ENCODE measurements around the gene PHF10.
"Not testable (repeated sequence)": the region's sequence is repeated elsewhere in the genome, so short reads cannot be mapped to it uniquely, and the experiment has no call there.

Gene PHF10

DNA sequence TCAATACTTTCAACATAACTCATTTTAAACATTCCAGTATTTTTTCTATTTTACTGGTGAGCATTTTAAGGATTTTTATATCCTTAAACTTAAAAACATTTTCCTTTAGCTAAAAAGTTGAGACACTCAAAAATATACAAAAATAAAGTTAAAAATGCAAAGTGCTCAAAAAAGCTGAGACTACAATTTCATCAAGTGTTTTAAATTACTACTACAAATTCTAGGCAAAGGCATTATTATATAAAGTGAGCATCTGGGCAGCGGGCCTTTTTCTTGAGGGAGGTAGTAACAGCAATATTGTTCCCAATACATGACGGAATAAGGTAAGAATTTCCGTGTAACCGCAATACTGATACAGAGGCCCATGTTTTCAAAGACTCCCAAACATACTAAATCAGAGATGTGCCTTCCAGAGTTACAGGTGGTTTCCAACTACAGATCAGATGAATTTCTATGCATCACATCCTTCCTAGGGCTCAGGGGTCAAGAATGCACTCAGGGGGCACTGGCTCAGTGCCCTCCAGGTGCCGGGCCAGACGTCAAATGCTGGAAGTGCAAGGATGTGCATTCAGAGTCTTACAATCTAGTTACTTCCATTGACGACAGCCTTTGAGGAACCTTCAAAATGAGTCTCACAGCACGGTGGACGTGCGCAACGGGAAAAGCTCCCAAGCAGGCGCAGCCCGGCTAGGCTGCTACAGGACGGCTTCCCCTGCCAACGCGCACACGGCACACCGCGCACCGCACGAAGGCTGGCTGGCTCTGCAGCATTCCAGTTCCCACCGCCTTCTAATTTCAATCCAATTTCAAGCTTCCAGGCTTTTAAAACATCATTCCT is 1.7 kb downstream of the PHF10 start:
- no peak for DNase-seq

GRCh38 chr6:169720207-169720855 is 4.0 kb downstream of the PHF10 start:
- DNase-seq: no peak

DNA sequence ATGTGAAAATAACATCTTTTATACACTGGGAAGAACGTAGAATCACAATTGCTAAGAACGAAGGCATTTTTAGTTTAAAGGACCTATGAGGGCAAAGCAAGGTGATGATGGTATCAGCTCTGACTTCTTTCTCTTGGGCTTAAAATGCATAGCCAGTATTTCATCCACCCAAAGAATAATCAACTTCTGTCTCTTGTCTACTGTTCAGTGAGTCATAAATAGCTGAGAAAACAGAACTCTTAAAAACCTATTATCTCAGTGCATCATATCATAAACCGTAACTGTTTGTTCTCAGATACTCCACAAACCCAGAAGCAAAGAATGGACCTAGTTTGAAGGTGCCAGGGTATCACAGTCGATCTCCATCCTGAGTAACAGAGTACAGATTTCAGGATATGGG is 5.2 kb downstream of the PHF10 start:
- DNase-seq: no peak

- DNase-seq: no peak
Observed at GRCh38 chr6:169714595-169714994, 9.7 kb downstream of the PHF10 start.

DNA sequence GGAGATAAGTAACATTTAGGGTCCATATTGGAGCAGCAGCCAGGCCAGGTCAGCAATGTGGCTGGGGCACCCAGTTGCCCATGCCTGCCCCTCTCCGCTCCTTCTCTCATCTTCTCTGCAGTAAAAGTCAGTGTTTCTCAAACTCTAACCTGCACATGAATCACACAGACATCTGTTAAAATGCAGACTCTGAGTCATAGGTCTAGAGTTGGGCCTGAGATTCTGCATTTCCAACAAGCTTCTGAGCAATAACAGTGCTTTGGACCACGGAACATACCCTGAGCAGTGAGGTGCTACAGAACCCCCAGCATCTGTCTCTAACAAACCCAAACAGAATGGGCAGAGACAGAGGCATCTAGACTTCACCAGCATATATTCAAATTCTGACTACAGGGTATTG is 10.1 kb downstream of the PHF10 start:
- no peak for DNase-seq

- no peak for DNase-seq
Observed at GRCh38 chr6:169710009-169710408, 14.3 kb downstream of the PHF10 start.

DNA sequence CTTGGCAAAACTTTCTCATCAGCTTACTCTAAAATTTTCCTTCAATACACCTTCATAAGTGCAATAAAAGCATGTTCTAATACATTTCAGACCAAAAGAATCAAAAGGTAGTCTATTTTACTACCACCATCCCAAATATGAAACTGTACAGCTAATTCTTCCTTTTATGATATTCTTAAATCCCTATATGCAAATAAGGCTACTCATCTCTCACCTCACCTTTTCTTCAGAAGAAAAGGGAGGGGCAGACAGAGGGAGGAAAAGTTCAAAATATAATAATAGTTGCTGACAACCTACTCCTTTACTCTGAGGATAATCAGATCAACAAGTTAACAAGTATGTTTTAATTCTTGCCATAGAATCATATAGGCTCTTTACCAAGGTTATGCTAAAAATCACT is 15.0 kb downstream of the PHF10 start:
- DNase-seq: no peak

GRCh38 chr6:169707772-169708171 is 16.5 kb downstream of the PHF10 start:
- no peak for DNase-seq

- no peak for DNase-seq
Observed at GRCh38 chr6:169702840-169703246, 21.5 kb downstream of the PHF10 start.

GRCh38 chr6:169701954-169702839 is 22.1 kb downstream of the PHF10 start, which contains the start of the genes C6orf120 and WDR27:
Gene C6orf120, plus strand, starts transcription at chr6:169702126. Its CDS starts 334 bp downstream, at chr6:169702460.
Gene WDR27, minus strand, starts transcription at chr6:169702029. Its CDS starts 13,024 bp downstream, at chr6:169689005.
- DNase-seq: peak; percentile 67 to 94

- no peak for DNase-seq
Observed at GRCh38 chr6:169701311-169701953, 22.9 kb downstream of the PHF10 start.

DNA sequence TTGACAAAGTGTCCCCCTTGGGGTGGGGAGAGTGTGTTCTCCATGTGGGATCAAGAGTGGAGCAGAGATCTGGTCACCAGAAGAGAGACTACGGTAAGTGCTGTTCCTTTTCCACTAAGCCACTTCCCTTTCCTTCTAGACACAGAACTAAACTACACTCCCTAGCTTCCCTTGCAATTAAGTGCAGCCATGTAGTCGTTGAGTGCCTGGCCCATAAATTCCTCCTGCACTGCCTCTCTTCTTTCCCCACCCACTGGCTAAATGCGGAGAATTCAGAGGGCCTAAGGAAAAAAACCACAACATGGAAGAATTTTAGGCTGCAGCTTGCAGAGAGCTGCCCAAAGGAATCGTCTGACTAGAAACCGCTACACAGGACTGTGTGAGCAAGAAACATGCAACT is 24.0 kb downstream of the PHF10 start:
- no peak for DNase-seq

DNA sequence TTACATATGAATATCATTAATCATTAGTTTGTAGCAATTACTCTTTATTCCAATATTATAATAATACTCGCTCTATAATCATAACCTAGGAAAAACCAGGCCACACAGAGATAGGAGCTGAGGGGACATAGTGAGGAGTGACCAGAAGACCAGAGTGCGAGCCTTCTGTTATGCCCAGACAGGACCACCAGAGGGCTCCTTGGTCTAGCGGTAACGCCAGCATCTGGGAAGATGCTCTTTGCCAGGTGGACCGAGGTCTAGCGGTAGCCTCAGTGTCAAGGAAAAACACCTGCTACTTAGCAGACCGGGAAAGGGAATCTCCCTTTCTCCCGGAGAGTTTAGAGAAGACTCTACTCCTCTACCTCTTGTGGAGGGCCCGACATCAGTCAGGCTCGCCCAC is 27.2 kb downstream of the PHF10 start:
- DNase-seq: not testable (repeated sequence)

DNA sequence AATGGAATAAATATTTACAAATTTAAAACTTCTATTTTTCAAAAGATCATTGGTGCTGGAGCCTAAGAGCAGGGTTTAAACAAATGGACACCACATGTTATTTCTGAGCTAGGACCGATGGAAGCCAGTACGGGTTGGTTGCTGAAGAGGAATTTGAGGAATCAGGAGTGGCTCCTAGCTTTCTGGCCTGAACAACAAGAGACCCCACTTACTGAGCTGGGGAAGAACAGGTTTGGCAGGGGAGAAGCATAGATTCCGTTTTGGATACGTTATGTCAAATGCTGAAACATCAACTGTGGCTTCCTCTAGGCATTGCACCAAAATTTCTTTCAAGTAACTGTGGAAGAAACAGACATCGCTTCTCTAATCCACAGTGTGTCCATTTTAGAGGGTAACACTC is 29.2 kb downstream of the PHF10 start:
- no peak for DNase-seq

DNA sequence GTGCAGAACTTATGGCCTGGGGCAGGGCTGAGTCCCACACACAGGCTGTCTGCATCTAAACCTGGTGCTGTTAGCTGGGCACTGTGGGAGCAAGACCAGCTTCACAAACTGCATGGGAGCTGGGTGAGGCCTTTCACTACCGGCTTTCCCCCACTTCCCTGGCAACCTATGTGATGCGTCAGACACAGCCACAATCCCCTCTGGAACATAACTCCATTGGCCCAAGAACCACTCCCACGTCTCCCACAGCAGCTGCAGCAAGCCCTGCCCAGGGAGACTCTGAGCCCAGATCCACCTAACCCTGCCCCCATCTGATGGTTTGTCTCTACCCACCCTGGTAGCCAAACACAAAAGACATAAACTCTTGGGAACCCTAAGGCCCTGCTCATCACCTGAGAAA is 31.8 kb downstream of the PHF10 start:
- no peak for DNase-seq

DNA sequence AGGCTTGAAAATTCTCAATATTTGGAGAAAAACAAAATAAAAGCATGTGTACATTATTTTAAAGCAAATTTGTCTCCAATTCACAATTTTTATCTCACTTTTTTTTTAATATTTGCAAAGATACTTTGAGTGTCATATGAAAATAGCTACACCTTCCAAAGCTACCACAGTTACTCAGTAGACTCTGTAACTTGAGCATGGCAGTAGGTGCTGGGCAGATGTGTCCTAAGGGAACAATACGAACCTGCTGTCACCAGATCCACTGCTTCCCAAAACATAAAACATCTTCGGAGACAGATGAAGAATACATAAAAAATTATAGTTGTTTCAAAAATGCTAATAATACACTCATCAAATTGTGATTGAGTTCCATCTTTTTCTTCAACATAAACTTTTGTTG is 33.0 kb downstream of the PHF10 start:
- no peak for DNase-seq

GRCh38 chr6:169689287-169689686 is 35.0 kb downstream of the PHF10 start:
- no peak for DNase-seq

GRCh38 chr6:169685860-169686259 is 38.4 kb downstream of the PHF10 start:
- no peak for DNase-seq

GRCh38 chr6:169684056-169684455 is 40.2 kb downstream of the PHF10 start:
- DNase-seq: no peak

GRCh38 chr6:169678342-169678741 is 46.0 kb downstream of the PHF10 start:
- DNase-seq: no peak

DNA sequence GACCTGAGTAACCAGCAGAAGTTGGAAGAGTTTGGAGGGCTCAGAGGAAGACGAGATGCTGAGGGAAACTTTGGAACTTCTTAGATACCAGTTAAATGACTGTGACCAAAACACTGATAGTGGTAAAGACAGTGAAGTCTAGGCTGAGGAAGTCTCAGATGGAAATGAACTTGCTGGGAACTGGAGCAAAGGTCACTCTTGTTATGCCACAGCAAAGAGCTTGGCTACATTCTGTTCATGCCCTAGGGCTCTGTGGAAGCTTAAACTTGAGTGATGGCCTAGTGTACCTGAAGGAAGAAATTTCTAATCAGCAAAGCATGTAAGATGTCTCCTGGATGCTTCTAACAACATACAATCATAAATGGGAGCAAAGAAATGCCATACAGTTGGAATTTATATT is 47.2 kb downstream of the PHF10 start:
- DNase-seq: no peak

DNA sequence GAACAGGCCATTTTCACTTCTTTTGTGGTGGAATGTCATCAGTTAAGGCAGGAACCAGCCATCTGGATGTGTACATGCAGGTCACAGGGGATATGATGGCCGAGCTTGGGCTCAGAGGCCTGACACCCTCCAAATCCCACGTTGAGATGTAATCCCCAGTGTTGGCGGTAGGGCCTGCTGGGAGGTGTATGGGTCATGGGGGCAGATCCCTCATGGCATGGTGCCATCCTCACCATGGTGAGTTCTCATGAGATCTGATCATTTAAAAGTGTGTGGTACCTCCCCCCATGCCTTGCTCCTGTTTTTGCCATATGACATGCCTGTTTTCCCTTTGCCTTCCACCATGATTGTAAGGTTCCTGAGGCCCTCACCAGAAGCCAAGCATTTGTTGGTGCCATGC is 49.3 kb downstream of the PHF10 start:
- DNase-seq: no peak

GRCh38 chr6:169671563-169671962 is 52.7 kb downstream of the PHF10 start:
- DNase-seq: no peak

All from NCI-H187 (cell line).